Vagina (tissue), 2 donors: Measurements from ENCODE around the gene SLC25A51.
"Not testable (repeated sequence)": the region's sequence is repeated elsewhere in the genome, so short reads cannot be mapped to it uniquely, and the experiment has no call there.

ENCODE experiments used
- CTCF ChIP-seq, 3 experiments: fragments of 450-650 bp in 2 of 3; fragments of 200-600 bp in 1 of 3; sonication (generic) in 1 of 3; IDR thresholded peaks; one replicate each; pipeline ENCODE4 v1.5.1; 2017 to 2019; ENCODE audit warnings: antibody characterized with exemption in 3 of 3, mild to moderate bottlenecking in 2 of 3, moderate library complexity in 2 of 3
- POLR2A ChIP-seq, 2 donors: fragments of 450-650 bp; IDR thresholded peaks; one replicate each; pipeline ENCODE4 v1.6.1; 2017; ENCODE audit warnings: antibody characterized with exemption in 2 of 2, mild to moderate bottlenecking in 2 of 2, moderate library complexity in 2 of 2
- POLR2AphosphoS5 ChIP-seq, 2 donors: sonication (generic); formaldehyde crosslinking; IDR thresholded peaks; one replicate each; pipeline ENCODE4 v1.9.0; 2017; ENCODE audit warnings: antibody characterized with exemption in 2 of 2, mild to moderate bottlenecking in 2 of 2, low read depth in 1 of 2; ENCODE audit not compliant: insufficient read depth in 1 of 2

GRCh38 chr9:37909836-37910235 is 5.9 kb upstream of the SLC25A51 start:
- TF ChIP-seq POLR2AphosphoS5 (IDR thresholded peaks at IDR 0.05; ENCODE audit: insufficient read depth in 1 of 2, low read depth in 1 of 2); CTCF (IDR thresholded peaks at IDR 0.05); POLR2A (IDR thresholded peaks at IDR 0.05): not testable (repeated sequence)
